Osteoblast (primary cell): ENCODE measurements around the gene RAB26. TPM values are rescaled to one million over a fixed set of nuclear protein-coding genes. Genes with fewer than 3 reads are reported as not detected.

Experiments
- DNase-seq: peaks from one replicate; pipeline ENCODE4 v3.0.0; 2011; ENCODE audit warnings: low spot score, mixed read lengths; ENCODE audit not compliant: insufficient read length; ENCODE audit errors: missing footprints
- H2AFZ ChIP-seq: 2 replicates; pipeline ENCODE4 v1.6.0; 2011; ENCODE audit warnings: mild to moderate bottlenecking, low read length
- H3K27ac ChIP-seq: 2 replicates; pipeline ENCODE4 v1.5.1; 2011; ENCODE audit warnings: mild to moderate bottlenecking, low read depth, low read length, moderate library complexity
- H3K27me3 ChIP-seq: 2 replicates; pipeline ENCODE4 v1.6.0; 2012; ENCODE audit warnings: mild to moderate bottlenecking, control low read depth, inconsistent platforms, low read length, moderate library complexity; ENCODE audit not compliant: insufficient read depth
- H3K36me3 ChIP-seq: 2 replicates; pipeline ENCODE4 v1.5.1; 2011; ENCODE audit warnings: mild to moderate bottlenecking, low read length, control low read depth, moderate library complexity; ENCODE audit not compliant: insufficient read depth
- H3K4me1 ChIP-seq: 2 replicates; pipeline ENCODE4 v1.5.1; 2011; ENCODE audit warnings: mild to moderate bottlenecking, low read length, control low read depth, moderate library complexity; ENCODE audit not compliant: insufficient read depth
- H3K4me2 ChIP-seq: 2 replicates; pipeline ENCODE4 v1.6.0; 2011; ENCODE audit warnings: mild to moderate bottlenecking, low read length; ENCODE audit not compliant: insufficient read depth
- H3K4me3 ChIP-seq: fragments of 200-600 bp; sonication (generic); 3 replicates; pipeline ENCODE4 v1.5.1; 2012; ENCODE audit warnings: mild to moderate bottlenecking, low read length, inconsistent platforms; ENCODE audit not compliant: insufficient read depth
- H3K79me2 ChIP-seq: 2 replicates; pipeline ENCODE4 v1.6.0; 2012; ENCODE audit warnings: mild to moderate bottlenecking, low read length, control low read depth, inconsistent platforms; ENCODE audit not compliant: insufficient read depth
- H3K9me3 ChIP-seq: 2 replicates; pipeline ENCODE4 v1.5.1; 2011; ENCODE audit warnings: low read depth, low read length, control low read depth
- H4K20me1 ChIP-seq: 2 replicates; pipeline ENCODE4 v1.6.0; 2012; ENCODE audit warnings: mild to moderate bottlenecking, low read length, control low read depth; ENCODE audit not compliant: insufficient read depth
- CTCF ChIP-seq: IDR thresholded peaks from 2 replicates; pipeline ENCODE4 v1.5.1; 2011; ENCODE audit warnings: mild to moderate bottlenecking, low read depth, low read length, moderate library complexity; ENCODE audit errors: extremely low read depth
- total RNA-seq: library from RNA; depleted of rRNA; stranded (reverse); fragments of >200 nt; gene quantifications from 2 replicates; pipeline ENCODE4 v1.2.3, GENCODE V29; 2012

Gene RAB26
- total RNA-seq, 1 donor = 0.36 TPM

GRCh38 chr16:2165861-2166260 is 17.4 kb downstream of the RAB26 start:
- Histone ChIP-seq H3K9me3 (no peaks in the 10 kb centered on the region), H2AFZ (no peak overlapping the region), H3K79me2 (peaks cover 73% of the 10 kb centered on the region), H3K27me3 (no peaks in the 10 kb centered on the region), H3K4me2 (no peak overlapping the region), H4K20me1 (peaks cover 46% of the 10 kb centered on the region), H3K4me1 (peaks cover under 1% of the 10 kb centered on the region), H3K36me3 (peaks cover 16% of the 10 kb centered on the region), H3K4me3 (no peak overlapping the region), H3K27ac (no peak overlapping the region)
- DNase-seq = no peak
- no peak for TF ChIP-seq CTCF

GRCh38 chr16:2166263-2167067 is 18.0 kb downstream of the RAB26 start:
- no peak for DNase-seq
- Histone ChIP-seq H3K27ac (no peak overlapping the region), H3K4me2 (no peak overlapping the region), H3K4me3 (no peak overlapping the region), H3K9me3 (no peaks in the 10 kb centered on the region), H3K27me3 (no peaks in the 10 kb centered on the region), H3K4me1 (no peaks in the 10 kb centered on the region), H3K79me2 (peaks cover 67% of the 10 kb centered on the region), H2AFZ (no peak overlapping the region), H4K20me1 (peaks cover 42% of the 10 kb centered on the region), H3K36me3 (peaks cover 16% of the 10 kb centered on the region)
- TF ChIP-seq CTCF = no peak

- H3K79me2 ChIP-seq = peaks cover 60% of the 10 kb centered on the region
Observed at GRCh38 chr16:2167068-2167638, 18.7 kb downstream of the RAB26 start.

More at GRCh38 chr16:2167068-2167638, 18.7 kb downstream of the RAB26 start:
- Histone ChIP-seq H4K20me1 (peaks cover 36% of the 10 kb centered on the region), H3K27me3 (no peaks in the 10 kb centered on the region), H3K27ac (no peak overlapping the region), H3K4me1 (no peaks in the 10 kb centered on the region), H3K36me3 (peaks cover 16% of the 10 kb centered on the region), H3K4me2 (no peak overlapping the region), H3K9me3 (no peaks in the 10 kb centered on the region), H3K4me3 (no peak overlapping the region), H2AFZ (no peak overlapping the region)
- no peak for DNase-seq
- TF ChIP-seq CTCF = no peak
